Left kidney (tissue), 8 donors: ENCODE data around the gene SURF6. TPM values are rescaled to one million over a fixed set of nuclear protein-coding genes. Genes with fewer than 3 reads are reported as not detected.
A peak's percentile ranks its signal among the peaks of the same experiment; 100 is the strongest.
"Not testable (repeated sequence)": the region's sequence is repeated elsewhere in the genome, so short reads cannot be mapped to it uniquely, and the experiment has no call there.

ENCODE experiments used
- DNase-seq: peaks from one replicate; pipeline ENCODE4 v3.0.0-alpha.2; 2013
- long read RNA-seq, 8 donors: transcript quantifications; one replicate each; lab custom pipeline, GENCODE V29; 2026
- polyA plus RNA-seq: library from polyadenylated mRNA; unstranded; fragments of 120-200 nt; gene quantifications from one replicate; pipeline ENCODE4 v1.2.1, GENCODE V29; 2013; ENCODE audit not compliant: insufficient read length

Gene SURF6
- 22.3 TPM for polyA plus RNA-seq
- long read RNA-seq, donor 1, full-length matches to known transcripts, result 16 of 16 reads
- long read RNA-seq, donor 1, partial matches to known transcripts, result 0 of 16 reads
- long read RNA-seq, donor 1, other reads (novel, unspliced or antisense), result 0 of 16 reads
- long read RNA-seq, donor 2, full-length matches to known transcripts, result 13 of 13 reads
- long read RNA-seq, donor 2, partial matches to known transcripts, result 0 of 13 reads
- long read RNA-seq, donor 2, other reads (novel, unspliced or antisense), result 0 of 13 reads
- long read RNA-seq, donor 3, full-length matches to known transcripts, result 8 of 8 reads
- long read RNA-seq, donor 3, partial matches to known transcripts, result 0 of 8 reads
- long read RNA-seq, donor 3, other reads (novel, unspliced or antisense), result 0 of 8 reads
- long read RNA-seq, donor 4, full-length matches to known transcripts, result 2 of 2 reads
- long read RNA-seq, donor 4, partial matches to known transcripts, result 0 of 2 reads
- long read RNA-seq, donor 4, other reads (novel, unspliced or antisense), result 0 of 2 reads
- long read RNA-seq, donor 5, full-length matches to known transcripts, result 17 of 17 reads
- long read RNA-seq, donor 5, partial matches to known transcripts, result 0 of 17 reads
- long read RNA-seq, donor 5, other reads (novel, unspliced or antisense), result 0 of 17 reads
- long read RNA-seq, donor 6, full-length matches to known transcripts, result 8 of 8 reads
- long read RNA-seq, donor 6, partial matches to known transcripts, result 0 of 8 reads
- long read RNA-seq, donor 6, other reads (novel, unspliced or antisense), result 0 of 8 reads
- long read RNA-seq, donor 7, full-length matches to known transcripts, result 18 of 18 reads
- long read RNA-seq, donor 7, partial matches to known transcripts, result 0 of 18 reads
- long read RNA-seq, donor 7, other reads (novel, unspliced or antisense), result 0 of 18 reads
- long read RNA-seq, donor 8, full-length matches to known transcripts, result 7 of 7 reads
- long read RNA-seq, donor 8, partial matches to known transcripts, result 0 of 7 reads
- long read RNA-seq, donor 8, other reads (novel, unspliced or antisense), result 0 of 7 reads

DNA sequence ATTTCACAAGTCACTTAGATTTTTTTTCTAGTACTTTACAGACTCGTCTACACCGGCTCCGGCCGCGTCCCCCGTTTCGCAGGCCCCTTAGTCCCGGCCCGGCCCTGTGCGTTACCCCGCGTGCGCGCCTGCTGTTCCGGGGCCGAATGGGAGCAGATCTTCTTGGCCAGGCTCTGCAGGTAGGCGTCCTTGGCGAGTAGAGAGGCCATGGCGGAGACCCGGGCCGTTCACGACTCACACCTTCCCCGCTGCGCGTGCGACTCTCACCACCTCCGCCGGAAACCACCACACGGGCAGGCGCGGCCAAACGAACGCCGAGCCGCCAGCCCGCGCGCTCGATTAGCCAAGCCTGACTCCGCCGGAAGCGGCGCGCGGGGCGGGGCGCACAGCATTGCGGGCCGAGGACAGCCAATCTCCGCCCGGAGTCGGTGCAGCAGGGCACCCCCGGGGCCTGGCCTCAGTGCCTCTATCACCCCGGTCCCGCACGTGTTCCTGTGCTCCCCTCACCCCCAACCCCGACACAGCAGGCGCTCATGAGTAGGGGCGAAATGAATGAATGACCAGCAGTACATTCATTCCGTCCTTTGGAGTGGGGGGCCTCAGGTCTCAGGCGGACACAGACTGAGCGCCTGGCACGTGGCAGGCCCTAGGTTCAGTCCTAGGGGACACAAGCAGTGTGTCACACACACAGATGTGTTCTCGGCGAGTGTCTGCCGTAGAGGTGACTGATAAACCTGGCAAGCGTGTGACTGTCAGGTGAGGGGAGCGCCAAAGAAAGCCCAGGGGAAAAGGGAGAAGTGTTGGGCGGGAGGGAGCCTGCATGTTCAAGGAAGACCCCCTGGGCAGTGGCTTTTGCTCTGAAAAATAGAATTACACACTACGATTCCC, at the start of gene SURF6:
Gene SURF6 (minus strand): TSS at position 265 of the 888 bp plus-strand sequence. CDS start 56 bp downstream, at position 209.
- peak; percentile 86 for DNase-seq

- DNase-seq, result no peak
Observed at GRCh38 chr9:133385452-133385851, 49.5 kb upstream of the SURF6 start.

GRCh38 chr9:133384736-133385321, 48.8 kb upstream of the SURF6 start:
- no peak for DNase-seq

GRCh38 chr9:133383438-133383837, 47.5 kb upstream of the SURF6 start:
- no peak for DNase-seq

DNA sequence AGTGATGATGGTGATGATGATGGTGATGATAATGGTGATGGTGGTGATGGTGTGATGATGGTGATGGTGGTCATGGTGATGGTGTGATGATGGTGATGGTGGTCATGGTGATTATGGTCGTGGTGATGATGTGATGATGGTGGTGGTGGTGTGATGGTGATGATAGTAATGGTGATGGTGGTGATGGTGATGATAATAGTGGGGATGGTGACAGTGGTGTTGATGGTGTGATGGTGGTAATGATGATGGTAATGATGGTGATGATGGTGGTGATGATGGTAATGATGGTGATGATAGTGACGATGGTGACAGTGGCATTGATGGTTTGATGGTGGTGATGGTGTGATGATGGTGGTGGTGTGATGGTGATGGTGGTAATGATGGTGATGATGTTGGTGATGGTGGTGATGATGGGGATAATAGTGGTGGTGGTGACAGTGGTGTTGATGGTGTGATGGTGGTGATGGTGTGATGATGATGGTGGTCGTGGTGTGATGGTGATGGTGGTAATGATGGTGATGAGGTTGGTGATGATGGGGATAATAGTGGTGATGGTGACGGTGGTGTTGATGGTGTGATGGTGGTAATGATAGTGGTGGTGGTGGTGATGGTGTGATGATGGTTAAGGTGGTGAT, 46.6 kb upstream of the SURF6 start:
- DNase-seq, result no peak

- DNase-seq, result no peak
Observed at GRCh38 chr9:133380734-133381133, 44.7 kb upstream of the SURF6 start.

DNA sequence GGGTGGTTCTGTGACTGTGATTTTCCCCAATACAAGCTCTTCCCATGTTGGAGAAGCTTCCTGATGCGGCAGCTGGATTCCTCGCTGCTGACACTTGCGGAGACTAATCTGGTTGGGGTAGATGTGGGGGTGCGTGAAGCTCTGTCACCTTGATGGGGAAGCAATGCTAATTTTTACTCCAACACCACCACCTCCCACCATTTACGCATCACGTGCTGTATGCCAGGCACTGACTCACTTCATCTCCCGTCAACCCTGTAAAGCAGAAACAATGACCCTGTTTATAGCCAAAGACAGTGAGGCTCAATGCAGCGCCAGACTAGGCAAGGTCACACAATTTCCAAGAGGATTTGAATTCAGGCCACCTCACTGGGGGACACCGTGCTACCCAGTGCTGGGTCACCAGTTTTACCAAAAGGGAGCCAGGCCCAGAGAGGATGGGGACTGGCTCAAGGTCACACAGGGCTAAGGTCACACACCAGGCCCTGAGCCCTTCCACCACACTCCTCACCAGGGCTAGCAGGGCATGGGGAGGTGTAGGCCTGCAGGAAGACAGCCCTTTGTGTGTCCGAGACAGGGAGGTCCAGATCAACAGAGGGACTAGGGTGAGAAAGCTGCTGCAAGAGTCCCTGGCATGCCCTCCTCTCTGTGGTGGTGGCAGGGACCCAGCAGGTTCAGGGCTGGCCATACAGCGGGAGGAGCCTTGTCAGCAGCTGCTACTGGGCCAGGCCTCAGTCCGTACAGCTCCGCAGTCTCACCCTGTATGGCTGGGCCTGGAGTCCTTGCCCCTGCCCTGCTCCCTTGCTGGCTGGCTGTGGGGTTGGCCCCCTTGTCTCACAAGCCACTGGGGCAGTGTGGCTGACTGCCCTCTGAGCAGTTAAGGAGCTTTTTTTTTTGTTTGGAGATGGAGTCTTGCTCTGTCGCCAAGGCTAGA, 43.4 kb upstream of the SURF6 start:
- no peak for DNase-seq

DNA sequence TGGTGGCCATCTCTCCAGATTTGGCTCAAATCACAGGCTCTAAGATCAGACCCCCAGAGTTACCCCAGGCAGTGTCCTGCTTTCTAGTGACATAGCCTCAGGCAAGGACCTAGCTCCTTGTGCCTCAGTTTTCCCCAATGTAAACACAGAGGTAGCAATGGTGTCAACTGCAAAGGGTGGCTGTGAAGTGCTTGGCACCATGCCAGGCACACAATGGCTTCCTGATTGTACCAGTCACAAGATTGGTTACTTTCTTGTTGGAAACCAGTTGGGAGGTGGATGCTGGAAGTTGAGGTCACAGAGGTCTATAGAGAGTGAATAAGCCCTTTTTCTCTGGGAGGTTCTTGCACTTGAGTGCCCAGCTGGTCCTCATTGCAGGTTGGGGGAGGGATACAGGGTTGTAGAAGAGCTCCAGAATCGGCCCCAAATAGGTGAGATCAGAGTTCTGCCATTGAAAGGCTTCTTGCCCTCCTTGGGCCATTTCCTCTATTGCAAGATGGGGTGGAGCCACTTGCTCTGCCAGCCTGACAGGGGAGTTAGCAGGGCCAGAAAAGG, 42.5 kb upstream of the SURF6 start:
- DNase-seq, result no peak

DNA sequence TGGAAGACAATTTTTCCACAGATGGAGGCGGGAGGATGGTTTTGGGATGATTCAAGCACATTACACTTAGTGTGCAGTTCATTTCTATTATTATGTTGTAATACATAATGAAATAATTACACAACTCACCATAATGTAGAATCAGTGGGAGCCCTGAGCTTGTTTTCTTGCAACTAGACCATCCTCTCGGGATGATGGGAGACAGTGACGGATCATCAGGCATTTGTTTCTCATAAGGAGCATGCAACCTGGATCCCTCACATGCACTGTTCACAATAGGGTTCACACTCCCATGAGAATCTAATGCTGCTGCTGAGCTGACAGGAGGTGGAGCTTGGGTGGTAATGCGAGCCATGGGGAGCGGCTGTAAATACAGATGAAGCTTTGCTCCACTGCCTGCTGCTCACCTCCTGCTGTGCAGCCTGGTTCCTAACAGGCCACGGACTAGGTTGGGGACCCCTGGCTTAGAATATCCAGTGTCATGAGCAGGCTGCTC, 41.8 kb upstream of the SURF6 start:
- no peak for DNase-seq

GRCh38 chr9:133377280-133377679, 41.3 kb upstream of the SURF6 start:
- not testable (repeated sequence) for DNase-seq

- peak; percentile 96 for DNase-seq
Observed at GRCh38 chr9:133375724-133376654, 40.0 kb upstream of the SURF6 start, which contains the start of the genes STKLD1 and SURF4. Gene STKLD1, plus strand, starts transcription at chr9:133376366. Its CDS starts 108 bp downstream, at chr9:133376474. Gene SURF4, minus strand, starts transcription at chr9:133376060. Its CDS starts 91 bp downstream, at chr9:133375969.

GRCh38 chr9:133375116-133375723, 39.2 kb upstream of the SURF6 start:
- no peak for DNase-seq

- DNase-seq, result no peak
Observed at GRCh38 chr9:133374612-133375115, 38.7 kb upstream of the SURF6 start.

DNA sequence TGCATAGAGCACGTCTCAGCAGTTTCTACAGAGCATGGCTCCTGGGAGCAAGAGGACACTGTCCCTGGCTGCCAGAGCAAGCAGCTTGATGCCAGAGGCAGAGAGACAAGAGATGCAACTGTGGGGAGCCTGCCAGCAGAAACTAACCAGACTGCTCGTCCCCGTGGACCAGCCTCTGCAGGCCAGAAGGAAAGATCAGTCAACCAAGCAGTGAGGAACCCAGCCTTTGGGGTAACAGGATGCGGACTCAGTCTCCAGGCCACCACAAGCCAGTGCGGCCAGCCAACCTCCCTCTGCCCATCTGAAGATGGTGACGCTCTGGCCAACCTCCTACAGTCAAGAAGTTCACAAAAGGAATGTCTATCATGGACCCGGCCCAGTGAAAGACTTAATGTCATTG, 36.2 kb upstream of the SURF6 start:
- no peak for DNase-seq

DNA sequence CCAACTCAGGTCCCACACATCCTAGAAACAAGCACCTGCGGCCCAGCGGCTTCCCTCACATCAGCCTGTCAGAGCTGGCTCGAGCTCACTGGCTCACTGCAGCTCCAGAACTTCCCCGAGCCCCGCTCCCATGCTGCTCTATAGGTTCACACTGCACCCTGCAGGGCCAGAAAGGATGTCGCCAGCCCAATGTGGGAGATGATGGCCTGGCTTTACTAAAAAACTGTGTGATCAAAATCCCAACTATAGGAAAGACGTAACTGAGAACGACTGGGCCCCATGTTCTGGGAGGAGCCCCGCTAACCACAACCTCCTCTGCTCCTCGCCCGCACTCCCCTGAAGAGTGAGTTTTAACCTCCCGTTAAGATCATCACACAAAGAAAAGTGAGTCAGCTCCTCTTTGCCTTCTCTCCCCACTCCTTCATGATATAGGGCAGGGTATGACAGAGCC, 35.3 kb upstream of the SURF6 start:
- DNase-seq, result no peak

- DNase-seq, result no peak
Observed at GRCh38 chr9:133370685-133371084, 34.7 kb upstream of the SURF6 start.

DNA sequence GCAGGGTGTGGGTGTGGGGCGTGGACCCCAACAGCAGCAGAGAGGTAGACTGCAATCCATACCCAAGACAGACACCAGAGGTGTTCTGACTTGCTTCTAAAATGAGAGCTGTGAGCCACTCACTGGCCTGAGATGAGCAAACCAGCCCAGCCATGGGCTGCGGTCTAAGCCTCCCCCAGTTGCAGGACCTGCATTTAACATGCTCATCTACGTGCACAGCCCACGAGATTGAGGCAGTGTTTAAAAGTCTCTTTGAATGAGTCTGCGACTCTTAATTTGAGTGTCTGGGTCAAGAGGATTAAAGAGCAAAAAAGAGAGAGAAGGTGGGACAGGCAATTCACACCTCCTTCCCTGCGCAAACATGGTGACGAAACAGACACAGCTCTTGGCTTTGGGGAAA, 33.9 kb upstream of the SURF6 start:
- no peak for DNase-seq
